Stimulated activated CD8-positive, alpha-beta memory T cell treated with anti-CD3 and anti-CD28 coated beads, Interleukin-12 subunit alpha, Interleukin-12 subunit beta, amount 100 ng/mL, for 1 hour (primary cell): Measurements from ENCODE around the gene TFEB.

Experiments used
- DNase-seq: peaks from one replicate; pipeline ENCODE4 v3.0.0-alpha.2; 2020; ENCODE audit warnings: low read depth

TFEB gene

DNA sequence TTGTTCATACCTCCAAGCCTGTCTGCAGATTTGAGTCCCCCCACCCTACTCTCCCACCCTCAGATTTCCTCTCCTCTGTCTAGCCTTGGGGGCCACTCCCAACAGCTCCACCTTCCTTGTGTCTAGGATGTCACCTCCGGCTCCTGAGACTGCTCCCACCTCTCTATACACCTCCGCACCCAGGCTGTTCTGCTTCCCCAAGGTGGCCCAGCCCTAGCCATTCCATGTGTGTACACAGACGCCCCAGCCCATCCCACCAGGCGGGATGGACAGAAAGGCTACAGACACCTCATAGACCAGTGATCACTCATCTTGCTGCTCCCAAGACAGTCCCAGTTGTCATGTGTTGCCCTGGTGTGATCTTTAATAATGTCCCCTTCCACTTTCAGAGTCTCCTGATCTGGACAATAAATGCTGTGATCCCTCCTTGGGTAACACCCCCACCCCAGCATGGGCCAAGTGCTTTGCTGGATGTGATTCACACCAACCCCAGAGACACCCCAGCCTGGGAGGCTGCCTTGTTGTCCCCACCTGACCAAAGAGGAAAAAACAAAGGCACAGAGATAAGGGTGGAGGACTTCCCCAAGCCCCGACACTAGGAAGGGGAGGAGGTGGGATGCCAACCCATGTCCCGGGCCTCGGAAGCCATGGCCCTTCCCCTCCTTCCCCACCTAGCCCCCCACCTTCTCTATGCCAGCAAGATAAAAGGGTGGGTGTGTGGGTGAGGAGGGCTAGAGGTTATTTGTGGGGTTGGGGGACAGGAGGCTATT is 61.0 kb downstream of the TFEB start:
- DNase-seq = no peak

- DNase-seq = no peak
Observed at GRCh38 chr6:41673704-41674000, 61.8 kb downstream of the TFEB start.

GRCh38 chr6:41672816-41673703 is 62.3 kb downstream of the TFEB start:
- DNase-seq = no peak

DNA sequence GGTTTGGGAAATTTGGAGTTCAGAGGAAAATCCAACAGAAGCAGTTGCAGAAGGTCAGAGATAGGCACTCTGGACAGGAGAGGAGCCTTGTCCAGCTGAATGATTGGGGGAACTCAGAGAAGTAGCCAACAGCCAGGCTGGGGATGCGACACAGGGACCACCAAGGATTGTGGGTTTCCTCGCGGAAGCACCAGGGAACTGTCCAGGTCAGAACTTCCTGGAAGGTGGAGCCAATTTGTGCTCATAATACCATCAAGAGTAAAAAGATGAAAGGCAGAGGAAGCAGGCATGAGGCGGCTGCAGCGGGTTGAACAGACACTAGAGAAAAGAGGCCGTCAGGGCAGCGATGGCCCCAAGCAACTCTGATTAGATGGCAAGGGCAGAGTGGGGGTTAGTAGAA is 63.4 kb downstream of the TFEB start:
- DNase-seq = no peak

- DNase-seq = no peak
Observed at GRCh38 chr6:41671376-41671775, 64.0 kb downstream of the TFEB start.

GRCh38 chr6:41670703-41671360 is 64.6 kb downstream of the TFEB start:
- DNase-seq = no peak

DNA sequence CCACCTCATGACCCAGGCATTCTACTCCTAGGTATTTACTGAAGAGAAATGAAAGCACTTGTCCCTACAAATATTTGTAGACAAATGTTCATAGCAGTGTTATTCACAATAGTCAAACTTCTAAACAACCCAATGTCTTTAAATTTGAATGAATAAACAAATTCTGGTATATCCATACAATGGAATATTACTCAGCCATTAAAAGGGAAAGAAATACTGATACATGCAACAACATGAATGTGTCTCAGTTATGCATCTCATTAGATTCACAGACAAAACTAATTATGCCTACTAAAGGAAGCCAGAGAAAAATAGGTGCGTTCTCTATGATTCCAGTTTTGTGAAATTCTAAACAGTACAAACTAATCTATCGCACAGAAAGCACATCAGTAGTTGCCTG is 66.4 kb downstream of the TFEB start:
- no peak for DNase-seq

GRCh38 chr6:41667195-41667594 is 68.2 kb downstream of the TFEB start:
- DNase-seq = no peak

DNA sequence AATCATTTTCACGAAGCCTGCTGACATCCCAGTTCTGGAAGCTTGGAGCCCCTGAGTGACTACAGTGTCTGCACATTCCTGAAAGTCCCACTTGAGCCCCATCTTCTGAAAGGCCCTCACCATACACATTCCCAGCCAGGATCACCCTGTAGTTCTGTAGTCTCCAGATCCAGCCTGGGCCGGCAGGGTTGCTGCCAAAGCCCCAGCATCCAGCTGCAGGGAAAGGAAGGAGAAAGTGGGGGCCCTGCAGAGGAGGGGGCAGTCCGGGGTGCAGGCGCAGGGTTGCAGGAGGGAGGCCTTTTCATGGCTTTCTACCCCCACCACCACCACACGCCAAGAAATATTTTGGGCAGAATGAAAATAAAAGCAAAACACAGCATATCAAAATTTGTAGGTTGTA is 71.1 kb downstream of the TFEB start:
- no peak for DNase-seq

GRCh38 chr6:41663568-41663967 is 71.8 kb downstream of the TFEB start:
- no peak for DNase-seq

- no peak for DNase-seq
Observed at GRCh38 chr6:41659935-41660334, 75.5 kb downstream of the TFEB start.

- no peak for DNase-seq
Observed at GRCh38 chr6:41658636-41659035, 76.8 kb downstream of the TFEB start.

DNA sequence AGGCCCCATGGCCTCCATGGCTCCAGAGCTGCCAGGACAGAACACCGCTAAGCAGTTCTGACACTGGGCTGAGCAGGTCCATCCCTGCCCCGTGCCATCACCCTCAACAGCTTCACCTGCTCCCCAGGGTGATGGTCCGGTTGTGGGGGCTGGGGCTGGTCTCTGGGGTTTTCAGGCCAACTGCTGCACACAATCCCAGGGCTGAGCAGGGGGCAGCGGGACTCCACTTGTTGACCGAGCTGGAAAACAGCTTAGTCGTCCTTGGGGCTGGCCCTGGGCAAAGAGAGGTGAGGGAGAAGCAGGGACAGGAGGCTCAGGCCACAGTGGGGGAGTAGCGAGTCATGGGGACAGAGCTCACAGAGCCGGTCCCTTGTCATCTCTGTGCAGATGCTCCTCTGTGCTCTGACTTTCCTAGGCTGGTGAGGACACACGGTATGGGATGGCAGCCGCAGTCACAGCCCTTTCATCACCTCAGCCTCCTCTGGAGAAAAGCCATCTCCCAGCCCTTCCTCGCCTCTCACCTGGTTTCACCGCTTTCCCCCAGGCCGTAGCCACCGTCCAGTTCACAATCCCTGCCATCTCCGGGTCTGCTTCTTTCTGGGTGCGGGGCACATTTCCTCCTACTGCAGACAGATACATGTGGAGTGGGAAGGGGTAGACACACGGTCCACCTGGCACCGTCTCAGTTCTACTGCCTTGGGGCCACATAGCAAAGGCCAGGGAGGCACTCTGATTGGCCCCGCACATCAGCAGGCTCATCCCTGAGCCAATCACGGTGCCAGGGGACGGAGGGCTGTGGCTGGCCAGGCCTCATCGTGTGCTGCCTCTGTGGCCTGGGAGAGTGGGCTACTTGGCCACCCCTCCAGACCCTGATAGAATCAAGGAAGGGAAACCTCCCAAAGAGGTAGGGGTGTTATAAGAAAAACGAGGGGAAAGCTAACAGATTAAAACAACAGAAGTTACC is 78.0 kb downstream of the TFEB start:
- no peak for DNase-seq

- DNase-seq = no peak
Observed at GRCh38 chr6:41656002-41656691, 79.3 kb downstream of the TFEB start.

DNA sequence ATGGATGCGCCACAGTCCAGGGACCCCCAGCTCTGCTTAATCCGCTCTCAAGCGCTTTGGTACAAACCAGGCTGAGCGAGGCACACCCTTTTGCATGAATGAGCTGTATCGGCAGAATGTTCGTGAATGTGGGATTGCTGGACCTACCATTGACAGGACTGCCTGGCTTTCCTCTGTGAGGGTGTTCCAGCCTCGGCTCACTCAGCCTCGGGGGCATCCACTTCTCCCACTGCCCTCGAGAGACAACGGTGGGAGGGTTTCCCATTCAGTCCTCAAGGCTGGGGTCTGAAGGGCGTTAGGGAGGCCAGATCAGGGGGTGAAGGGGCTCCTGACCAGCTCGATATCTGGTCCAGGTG is 79.8 kb downstream of the TFEB start:
- DNase-seq = no peak

GRCh38 chr6:41655176-41655575 is 80.2 kb downstream of the TFEB start:
- DNase-seq = no peak

GRCh38 chr6:41654698-41655151 is 80.7 kb downstream of the TFEB start:
- DNase-seq = no peak

GRCh38 chr6:41654151-41654697 is 81.2 kb downstream of the TFEB start:
- no peak for DNase-seq

DNA sequence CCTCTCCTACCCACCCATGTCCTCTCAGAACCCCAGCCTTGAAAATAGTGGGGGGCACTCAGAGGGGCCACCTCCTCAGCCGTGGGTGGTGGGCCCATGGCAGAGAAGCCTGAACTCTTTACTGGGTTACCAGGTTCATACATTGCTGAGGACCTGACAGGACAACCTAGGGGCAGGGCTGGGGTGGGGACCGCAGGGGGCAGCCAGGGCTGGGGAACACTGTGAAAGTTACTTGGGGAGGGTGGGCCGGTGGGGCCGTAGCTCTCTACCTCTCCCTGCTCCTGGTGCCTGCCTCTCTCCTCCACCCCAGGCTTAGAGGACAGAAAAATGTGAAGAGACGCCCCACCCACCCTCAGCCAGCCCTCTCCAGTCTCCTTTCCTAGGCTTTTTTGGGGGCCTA is 81.7 kb downstream of the TFEB start:
- DNase-seq = no peak

GRCh38 chr6:41652866-41653652 is 82.3 kb downstream of the TFEB start:
- DNase-seq = no peak
